SK-N-SH treated with all-trans-retinoic acid at 6 μM for 48 hours (cell line): ENCODE data around the gene EPB41L1.

ENCODE experiments used
- ATAC-seq: fragments of 200-7000 bp; cut with Tn5 transposase; 3 replicates; pipeline ENCODE4 v1.9.1; 2020; ENCODE audit warnings: mild to moderate bottlenecking, moderate library complexity
- ARNTL ChIP-seq: fragments of 450-650 bp; formaldehyde crosslinking; IDR thresholded peaks from 2 replicates; pipeline ENCODE4 v1.5.0; 2020; ENCODE audit warnings: low read depth, mild to moderate bottlenecking, moderate library complexity, borderline replicate concordance
- BACH2 ChIP-seq: fragments of 250-450 bp; sonication (Bioruptor Pico); IDR thresholded peaks from 2 replicates; pipeline ENCODE4 v1.9.0; 2021; ENCODE audit warnings: mild to moderate bottlenecking, borderline replicate concordance
- CSDC2 ChIP-seq: fragments of 250-450 bp; sonication (Bioruptor Pico); IDR thresholded peaks from 2 replicates; pipeline ENCODE4 v1.5.0; 2020; ENCODE audit warnings: mild to moderate bottlenecking, moderate library complexity
- ESRRG ChIP-seq: fragments of 250-450 bp; sonication (Bioruptor Pico); IDR thresholded peaks from 2 replicates; pipeline ENCODE4 v1.6.1; 2021; ENCODE audit warnings: mild to moderate bottlenecking
- GLIS3 ChIP-seq: fragments of 250-450 bp; sonication (Bioruptor Pico); IDR thresholded peaks from 2 replicates; pipeline ENCODE4 v1.5.0; 2020; ENCODE audit warnings: mild to moderate bottlenecking, moderate library complexity
- OSR1 ChIP-seq: fragments of 250-450 bp; sonication (Bioruptor Pico); IDR thresholded peaks from 2 replicates; pipeline ENCODE4 v1.8.0; 2022; ENCODE audit warnings: moderate library complexity, mild to moderate bottlenecking, inconsistent platforms
- PPARA ChIP-seq: fragments of 250-450 bp; sonication (Bioruptor Pico); IDR thresholded peaks from 2 replicates; pipeline ENCODE4 v1.5.0; 2020; ENCODE audit warnings: mild to moderate bottlenecking, borderline replicate concordance
- RARB ChIP-seq: fragments of 250-450 bp; sonication (Bioruptor Pico); IDR thresholded peaks from 2 replicates; pipeline ENCODE4 v1.8.0; 2021; ENCODE audit warnings: mild to moderate bottlenecking, moderate library complexity
- SNAI2 ChIP-seq: fragments of 250-450 bp; sonication (Bioruptor Pico); IDR thresholded peaks from 2 replicates; pipeline ENCODE4 v1.5.0; 2020; ENCODE audit warnings: mild to moderate bottlenecking, moderate library complexity
- TCF4 ChIP-seq: fragments of 250-450 bp; sonication (Bioruptor Pico); IDR thresholded peaks from 2 replicates; pipeline ENCODE4 v1.8.0; 2021; ENCODE audit warnings: mild to moderate bottlenecking, moderate library complexity, borderline replicate concordance
- TOX ChIP-seq: fragments of 250-450 bp; sonication (Bioruptor Pico); IDR thresholded peaks from 2 replicates; pipeline ENCODE4 v1.8.0; 2021; ENCODE audit warnings: mild to moderate bottlenecking, moderate library complexity, borderline replicate concordance
- ZC3H10 ChIP-seq: fragments of 250-450 bp; sonication (Bioruptor Pico); IDR thresholded peaks from 2 replicates; pipeline ENCODE4 v1.5.1; 2021; ENCODE audit warnings: mild to moderate bottlenecking, moderate library complexity
- ZFP3 ChIP-seq: fragments of 250-450 bp; sonication (Bioruptor Pico); IDR thresholded peaks from 2 replicates; pipeline ENCODE4 v1.5.0; 2020; ENCODE audit warnings: mild to moderate bottlenecking, moderate library complexity
- ZFP30 ChIP-seq: fragments of 450-650 bp; formaldehyde crosslinking; IDR thresholded peaks from 2 replicates; pipeline ENCODE4 v1.5.0; 2022; ENCODE audit warnings: mild to moderate bottlenecking, moderate library complexity
- ZNF565 ChIP-seq: fragments of 450-650 bp; formaldehyde crosslinking; conservative IDR thresholded peaks from 2 replicates; pipeline ENCODE4 v1.5.0; 2020; ENCODE audit warnings: low read depth, mild to moderate bottlenecking, moderate library complexity
- ZNF70 ChIP-seq: fragments of 450-650 bp; formaldehyde crosslinking; IDR thresholded peaks from 2 replicates; pipeline ENCODE4 v1.5.0; 2020; ENCODE audit warnings: mild to moderate bottlenecking, moderate library complexity
- ZNF8 ChIP-seq: fragments of 450-650 bp; formaldehyde crosslinking; IDR thresholded peaks from 2 replicates; pipeline ENCODE4 v1.5.0; 2020; ENCODE audit warnings: mild to moderate bottlenecking, moderate library complexity
- TF ChIP-seq, protein P1 (sequence below): fragments of 250-450 bp; sonication (Bioruptor Pico); IDR thresholded peaks from 2 replicates; pipeline ENCODE4 v1.5.0; 2020; ENCODE audit warnings: mild to moderate bottlenecking, moderate library complexity
- TF ChIP-seq, protein P2 (sequence below): fragments of 250-450 bp; sonication (Bioruptor Pico); IDR thresholded peaks from 2 replicates; pipeline ENCODE4 v1.5.1; 2020; ENCODE audit warnings: low read depth, mild to moderate bottlenecking, moderate library complexity
- TF ChIP-seq, protein P3 (sequence below): fragments of 250-450 bp; sonication (Bioruptor Pico); IDR thresholded peaks from 2 replicates; pipeline ENCODE4 v1.8.0; 2020; ENCODE audit warnings: mild to moderate bottlenecking, moderate library complexity, borderline replicate concordance
- TF ChIP-seq, protein P4 (sequence below): fragments of 250-450 bp; sonication (Bioruptor Pico); IDR thresholded peaks from 2 replicates; pipeline ENCODE4 v1.5.1; 2021; ENCODE audit warnings: mild to moderate bottlenecking, moderate library complexity

EPB41L1 gene

DNA sequence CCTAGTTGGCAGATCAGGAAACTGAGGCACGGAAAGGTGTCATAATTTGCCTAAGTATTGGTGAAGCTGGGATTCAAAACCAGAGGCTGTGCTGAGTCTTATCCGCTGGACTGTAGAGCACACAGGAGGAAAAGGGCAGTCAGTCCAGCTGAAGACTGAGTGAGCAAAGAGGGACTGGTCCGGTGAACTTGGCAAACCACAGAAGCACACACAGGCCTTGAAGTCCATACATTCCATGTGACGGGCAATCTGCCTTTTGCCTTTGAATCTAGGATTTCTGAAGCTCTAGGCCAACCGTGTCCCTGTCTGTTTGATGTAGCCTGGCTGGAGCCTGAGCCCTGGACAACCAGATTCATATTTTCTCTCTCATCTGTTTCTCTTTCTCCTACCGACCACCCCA, 34.3 kb upstream of the EPB41L1 start:
- no peak for ATAC-seq
- no peak for TF ChIP-seq ARNTL
- TF ChIP-seq, protein P1, sequence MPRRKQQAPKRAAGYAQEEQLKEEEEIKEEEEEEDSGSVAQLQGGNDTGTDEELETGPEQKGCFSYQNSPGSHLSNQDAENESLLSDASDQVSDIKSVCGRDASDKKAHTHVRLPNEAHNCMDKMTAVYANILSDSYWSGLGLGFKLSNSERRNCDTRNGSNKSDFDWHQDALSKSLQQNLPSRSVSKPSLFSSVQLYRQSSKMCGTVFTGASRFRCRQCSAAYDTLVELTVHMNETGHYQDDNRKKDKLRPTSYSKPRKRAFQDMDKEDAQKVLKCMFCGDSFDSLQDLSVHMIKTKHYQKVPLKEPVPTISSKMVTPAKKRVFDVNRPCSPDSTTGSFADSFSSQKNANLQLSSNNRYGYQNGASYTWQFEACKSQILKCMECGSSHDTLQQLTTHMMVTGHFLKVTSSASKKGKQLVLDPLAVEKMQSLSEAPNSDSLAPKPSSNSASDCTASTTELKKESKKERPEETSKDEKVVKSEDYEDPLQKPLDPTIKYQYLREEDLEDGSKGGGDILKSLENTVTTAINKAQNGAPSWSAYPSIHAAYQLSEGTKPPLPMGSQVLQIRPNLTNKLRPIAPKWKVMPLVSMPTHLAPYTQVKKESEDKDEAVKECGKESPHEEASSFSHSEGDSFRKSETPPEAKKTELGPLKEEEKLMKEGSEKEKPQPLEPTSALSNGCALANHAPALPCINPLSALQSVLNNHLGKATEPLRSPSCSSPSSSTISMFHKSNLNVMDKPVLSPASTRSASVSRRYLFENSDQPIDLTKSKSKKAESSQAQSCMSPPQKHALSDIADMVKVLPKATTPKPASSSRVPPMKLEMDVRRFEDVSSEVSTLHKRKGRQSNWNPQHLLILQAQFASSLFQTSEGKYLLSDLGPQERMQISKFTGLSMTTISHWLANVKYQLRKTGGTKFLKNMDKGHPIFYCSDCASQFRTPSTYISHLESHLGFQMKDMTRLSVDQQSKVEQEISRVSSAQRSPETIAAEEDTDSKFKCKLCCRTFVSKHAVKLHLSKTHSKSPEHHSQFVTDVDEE (CRISPR knock-in tag): no peak
- TF ChIP-seq SNAI2: no peak
- TF ChIP-seq ZNF8 (CRISPR knock-in tag): no peak
- TF ChIP-seq ZNF565 (CRISPR knock-in tag): no peak

DNA sequence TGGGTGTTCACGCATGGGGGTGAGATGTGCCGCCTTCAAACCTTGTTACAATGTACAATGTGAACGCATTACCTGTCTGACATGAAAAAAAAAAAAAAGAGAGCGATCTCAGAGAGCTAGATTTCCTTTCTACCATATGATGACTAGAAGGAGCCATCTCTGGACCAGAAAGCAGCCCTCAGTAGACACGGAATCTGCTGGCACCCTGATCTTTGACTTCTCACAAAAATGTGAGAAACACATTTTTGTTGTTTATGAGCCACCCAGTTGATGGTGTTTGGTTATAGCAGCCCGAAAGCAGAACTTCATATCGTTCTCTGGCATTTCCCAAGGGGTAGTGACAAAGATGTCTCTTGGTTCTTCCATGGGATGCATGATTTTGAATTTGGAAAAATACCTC, 33.5 kb upstream of the EPB41L1 start:
- TF ChIP-seq, protein P2, sequence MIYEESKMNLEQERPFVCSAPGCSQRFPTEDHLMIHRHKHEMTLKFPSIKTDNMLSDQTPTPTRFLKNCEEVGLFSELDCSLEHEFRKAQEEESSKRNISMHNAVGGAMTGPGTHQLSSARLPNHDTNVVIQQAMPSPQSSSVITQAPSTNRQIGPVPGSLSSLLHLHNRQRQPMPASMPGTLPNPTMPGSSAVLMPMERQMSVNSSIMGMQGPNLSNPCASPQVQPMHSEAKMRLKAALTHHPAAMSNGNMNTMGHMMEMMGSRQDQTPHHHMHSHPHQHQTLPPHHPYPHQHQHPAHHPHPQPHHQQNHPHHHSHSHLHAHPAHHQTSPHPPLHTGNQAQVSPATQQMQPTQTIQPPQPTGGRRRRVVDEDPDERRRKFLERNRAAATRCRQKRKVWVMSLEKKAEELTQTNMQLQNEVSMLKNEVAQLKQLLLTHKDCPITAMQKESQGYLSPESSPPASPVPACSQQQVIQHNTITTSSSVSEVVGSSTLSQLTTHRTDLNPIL: no peak
- no peak for TF ChIP-seq TOX
- no peak for TF ChIP-seq ZFP30 (CRISPR knock-in tag)
- TF ChIP-seq SNAI2: no peak
- no peak for TF ChIP-seq PPARA (CRISPR knock-in tag)
- no peak for TF ChIP-seq CSDC2 (CRISPR knock-in tag)
- TF ChIP-seq ZFP3 (CRISPR knock-in tag): no peak
- no peak for TF ChIP-seq RARB (CRISPR knock-in tag)
- TF ChIP-seq ZC3H10: no peak
- no peak for TF ChIP-seq TCF4 (CRISPR knock-in tag)
- TF ChIP-seq, protein P1 (CRISPR knock-in tag): no peak
- TF ChIP-seq, protein P3, sequence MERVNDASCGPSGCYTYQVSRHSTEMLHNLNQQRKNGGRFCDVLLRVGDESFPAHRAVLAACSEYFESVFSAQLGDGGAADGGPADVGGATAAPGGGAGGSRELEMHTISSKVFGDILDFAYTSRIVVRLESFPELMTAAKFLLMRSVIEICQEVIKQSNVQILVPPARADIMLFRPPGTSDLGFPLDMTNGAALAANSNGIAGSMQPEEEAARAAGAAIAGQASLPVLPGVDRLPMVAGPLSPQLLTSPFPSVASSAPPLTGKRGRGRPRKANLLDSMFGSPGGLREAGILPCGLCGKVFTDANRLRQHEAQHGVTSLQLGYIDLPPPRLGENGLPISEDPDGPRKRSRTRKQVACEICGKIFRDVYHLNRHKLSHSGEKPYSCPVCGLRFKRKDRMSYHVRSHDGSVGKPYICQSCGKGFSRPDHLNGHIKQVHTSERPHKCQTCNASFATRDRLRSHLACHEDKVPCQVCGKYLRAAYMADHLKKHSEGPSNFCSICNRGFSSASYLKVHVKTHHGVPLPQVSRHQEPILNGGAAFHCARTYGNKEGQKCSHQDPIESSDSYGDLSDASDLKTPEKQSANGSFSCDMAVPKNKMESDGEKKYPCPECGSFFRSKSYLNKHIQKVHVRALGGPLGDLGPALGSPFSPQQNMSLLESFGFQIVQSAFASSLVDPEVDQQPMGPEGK: no peak
- TF ChIP-seq ZNF565 (CRISPR knock-in tag): no peak
- no peak for TF ChIP-seq ARNTL
- TF ChIP-seq ESRRG (CRISPR knock-in tag): no peak
- no peak for ATAC-seq

DNA sequence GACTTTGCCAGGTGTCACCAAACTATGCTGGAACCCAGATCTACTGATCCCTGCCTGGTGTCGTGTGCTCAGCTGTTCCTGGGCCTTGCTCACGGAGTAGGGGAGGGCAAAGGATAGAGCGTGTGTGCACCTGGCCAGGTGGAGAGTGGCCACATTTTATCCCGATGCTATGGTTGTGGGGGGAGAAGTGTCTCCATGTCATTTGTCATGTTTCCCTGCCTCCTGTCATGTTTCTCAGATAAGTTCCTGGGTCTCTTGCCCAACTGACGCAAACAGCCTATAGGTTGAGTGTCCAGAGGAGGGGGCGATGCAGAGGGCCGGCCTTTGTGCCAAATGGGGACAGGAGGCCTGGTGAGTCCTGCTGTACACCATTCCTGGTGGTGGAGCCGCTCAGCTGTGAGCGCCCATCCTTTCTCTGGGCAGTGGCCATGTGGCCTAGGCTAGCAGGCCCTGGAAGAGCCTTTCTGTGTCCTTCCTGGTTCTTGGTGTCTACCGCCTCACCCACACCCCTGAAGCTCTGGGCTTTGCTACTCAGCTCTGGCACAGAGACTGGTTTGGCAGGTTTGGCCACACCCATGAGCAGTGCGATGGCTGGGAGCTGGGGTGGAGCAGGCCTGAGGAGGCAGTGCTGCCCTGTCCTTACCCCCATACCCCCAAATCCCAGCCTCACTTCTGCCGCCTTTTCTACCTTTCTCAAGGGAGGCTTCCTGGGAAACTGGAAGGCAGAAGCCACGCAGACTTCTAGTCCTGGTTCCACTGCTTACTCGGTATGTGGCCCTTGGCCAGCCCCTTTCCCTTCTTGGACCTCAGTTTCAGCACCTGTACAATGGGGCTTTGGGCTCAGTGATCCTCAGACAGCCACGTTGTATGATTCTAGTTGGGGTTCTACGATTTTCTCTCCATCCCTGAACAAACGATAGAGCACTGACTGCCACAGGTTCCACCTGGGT, 32.3 kb upstream of the EPB41L1 start:
- ATAC-seq: no peak
- TF ChIP-seq CSDC2 (CRISPR knock-in tag) (no peak), OSR1 (CRISPR knock-in tag) (no peak), ARNTL (no peak), TCF4 (CRISPR knock-in tag) (no peak), ZNF70 (CRISPR knock-in tag) (no peak), RARB (CRISPR knock-in tag) (no peak), SNAI2 (no peak), PPARA (CRISPR knock-in tag) (no peak), BACH2 (CRISPR knock-in tag) (no peak), ZNF8 (CRISPR knock-in tag) (no peak), ZC3H10 (no peak), GLIS3 (CRISPR knock-in tag) (no peak), ZFP3 (CRISPR knock-in tag) (no peak), ZNF565 (CRISPR knock-in tag) (no peak), ZFP30 (CRISPR knock-in tag) (no peak), ESRRG (CRISPR knock-in tag) (no peak)
- TF ChIP-seq, protein P1 (CRISPR knock-in tag): no peak
- TF ChIP-seq, protein P4, sequence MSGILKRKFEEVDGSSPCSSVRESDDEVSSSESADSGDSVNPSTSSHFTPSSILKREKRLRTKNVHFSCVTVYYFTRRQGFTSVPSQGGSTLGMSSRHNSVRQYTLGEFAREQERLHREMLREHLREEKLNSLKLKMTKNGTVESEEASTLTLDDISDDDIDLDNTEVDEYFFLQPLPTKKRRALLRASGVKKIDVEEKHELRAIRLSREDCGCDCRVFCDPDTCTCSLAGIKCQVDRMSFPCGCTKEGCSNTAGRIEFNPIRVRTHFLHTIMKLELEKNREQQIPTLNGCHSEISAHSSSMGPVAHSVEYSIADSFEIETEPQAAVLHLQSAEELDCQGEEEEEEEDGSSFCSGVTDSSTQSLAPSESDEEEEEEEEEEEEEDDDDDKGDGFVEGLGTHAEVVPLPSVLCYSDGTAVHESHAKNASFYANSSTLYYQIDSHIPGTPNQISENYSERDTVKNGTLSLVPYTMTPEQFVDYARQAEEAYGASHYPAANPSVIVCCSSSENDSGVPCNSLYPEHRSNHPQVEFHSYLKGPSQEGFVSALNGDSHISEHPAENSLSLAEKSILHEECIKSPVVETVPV: no peak
- TF ChIP-seq, protein P2: no peak
